AG04450 (cell line): ENCODE measurements around the gene CNTN1. TPM values are rescaled to one million over a fixed set of nuclear protein-coding genes. Genes with fewer than 3 reads are reported as not detected.

ENCODE experiments used
- CTCF ChIA-PET: fragments of 300-600, 350-600 bp; formaldehyde crosslinking; extraction: SDS; loops from one replicate; lab custom pipeline; 2022; ENCODE audit warnings: antibody characterized with exemption, inconsistent platforms; lab: Charles Lee
- POLR2A ChIA-PET: fragments of 350-600 bp; formaldehyde crosslinking; extraction: SDS; loops from one replicate; lab custom pipeline; 2021; ENCODE audit warnings: antibody characterized with exemption, inconsistent platforms; lab: Yijun Ruan, JAX
- DNase-seq: peaks from one replicate; pipeline ENCODE4 v3.0.0-alpha.2; 2011; ENCODE audit warnings: low read depth, low spot score
- H3K27ac ChIP-seq: one replicate; pipeline ENCODE4 v1.5.1; 2012; ENCODE audit warnings: low read depth, low read length, control low read depth
- H3K27me3 ChIP-seq: one replicate; pipeline ENCODE4 v1.6.0; 2012; ENCODE audit warnings: low read length; ENCODE audit not compliant: control insufficient read depth, insufficient read depth
- H3K4me3 ChIP-seq: 2 replicates; pipeline ENCODE4 v1.5.1; 2011; ENCODE audit warnings: mild to moderate bottlenecking, low read depth, low read length, control low read depth
- H3K9me3 ChIP-seq: 2 replicates; pipeline ENCODE4 v1.5.1; 2012; ENCODE audit warnings: low read length; ENCODE audit not compliant: control insufficient read depth, insufficient read depth
- polyA plus RNA-seq: library from polyadenylated mRNA; depleted of rRNA; stranded (reverse); fragments of >200 nt; gene quantifications from 2 replicates; pipeline ENCODE4 v1.2.3, GENCODE V29; 2011
- TF ChIP-seq, protein P1 (sequence below): IDR thresholded peaks from 2 replicates; pipeline ENCODE4 v1.5.1; 2011; ENCODE audit warnings: low read depth, low read length, control low read depth, inconsistent platforms

The CNTN1 gene
- polyA plus RNA-seq, 1 experiment: 0.19 TPM

DNA sequence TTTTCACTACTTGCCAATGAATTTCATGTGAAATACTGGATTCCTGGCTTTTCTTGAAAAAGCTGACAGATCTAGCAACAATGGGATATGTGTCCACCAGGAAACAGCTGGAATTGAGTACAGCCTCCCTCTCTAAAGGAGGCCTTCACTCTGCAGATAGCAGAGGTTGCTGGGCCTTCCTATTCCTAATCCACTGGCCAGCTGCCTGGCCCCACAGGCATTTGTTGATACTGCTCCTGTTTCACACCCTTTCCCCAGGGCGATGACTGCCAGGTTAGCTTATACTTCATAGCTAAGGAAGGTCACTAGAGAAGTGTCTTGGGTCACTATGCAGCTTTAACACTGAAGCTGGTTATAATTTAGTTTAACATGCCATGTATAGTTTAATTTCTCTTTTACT lies 408.3 kb downstream of the CNTN1 start:
- POLR2A ChIA-PET: no interaction called here
- Histone ChIP-seq H3K9me3 (no peaks in the 10 kb centered on the region), H3K4me3 (no peak overlapping the region), H3K27ac (no peak overlapping the region), H3K27me3 (no peaks in the 10 kb centered on the region)
- CTCF ChIA-PET: no interaction called here
- TF ChIP-seq, protein P1, sequence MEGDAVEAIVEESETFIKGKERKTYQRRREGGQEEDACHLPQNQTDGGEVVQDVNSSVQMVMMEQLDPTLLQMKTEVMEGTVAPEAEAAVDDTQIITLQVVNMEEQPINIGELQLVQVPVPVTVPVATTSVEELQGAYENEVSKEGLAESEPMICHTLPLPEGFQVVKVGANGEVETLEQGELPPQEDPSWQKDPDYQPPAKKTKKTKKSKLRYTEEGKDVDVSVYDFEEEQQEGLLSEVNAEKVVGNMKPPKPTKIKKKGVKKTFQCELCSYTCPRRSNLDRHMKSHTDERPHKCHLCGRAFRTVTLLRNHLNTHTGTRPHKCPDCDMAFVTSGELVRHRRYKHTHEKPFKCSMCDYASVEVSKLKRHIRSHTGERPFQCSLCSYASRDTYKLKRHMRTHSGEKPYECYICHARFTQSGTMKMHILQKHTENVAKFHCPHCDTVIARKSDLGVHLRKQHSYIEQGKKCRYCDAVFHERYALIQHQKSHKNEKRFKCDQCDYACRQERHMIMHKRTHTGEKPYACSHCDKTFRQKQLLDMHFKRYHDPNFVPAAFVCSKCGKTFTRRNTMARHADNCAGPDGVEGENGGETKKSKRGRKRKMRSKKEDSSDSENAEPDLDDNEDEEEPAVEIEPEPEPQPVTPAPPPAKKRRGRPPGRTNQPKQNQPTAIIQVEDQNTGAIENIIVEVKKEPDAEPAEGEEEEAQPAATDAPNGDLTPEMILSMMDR: no peak
- DNase-seq: no peak

DNA sequence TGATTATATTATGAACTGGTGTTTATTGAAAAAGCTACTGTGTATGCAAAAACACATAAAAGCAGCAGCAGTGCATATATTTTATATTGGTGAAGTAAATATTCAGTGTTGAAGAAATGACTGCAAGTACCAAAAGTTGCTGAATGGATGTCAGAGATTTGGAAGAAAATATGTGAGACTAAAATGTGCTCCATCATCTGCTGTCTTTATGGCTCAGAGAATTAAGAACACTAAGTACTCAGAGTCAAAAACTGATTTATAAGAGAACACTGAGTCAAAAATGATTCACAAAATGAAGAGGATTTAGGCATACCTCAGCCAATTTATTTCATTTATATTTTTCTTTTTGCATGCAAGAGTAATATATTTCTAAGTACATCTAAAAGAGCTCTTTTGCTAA lies 409.6 kb downstream of the CNTN1 start:
- H3K9me3 ChIP-seq: no peaks in the 10 kb centered on the region
- no peak overlapping the region for H3K4me3 ChIP-seq
- TF ChIP-seq, protein P1: no peak
- H3K27ac ChIP-seq: no peak overlapping the region
- ChIA-PET CTCF (no interaction called here), POLR2A (no interaction called here)
- no peak for DNase-seq
- no peaks in the 10 kb centered on the region for H3K27me3 ChIP-seq

DNA sequence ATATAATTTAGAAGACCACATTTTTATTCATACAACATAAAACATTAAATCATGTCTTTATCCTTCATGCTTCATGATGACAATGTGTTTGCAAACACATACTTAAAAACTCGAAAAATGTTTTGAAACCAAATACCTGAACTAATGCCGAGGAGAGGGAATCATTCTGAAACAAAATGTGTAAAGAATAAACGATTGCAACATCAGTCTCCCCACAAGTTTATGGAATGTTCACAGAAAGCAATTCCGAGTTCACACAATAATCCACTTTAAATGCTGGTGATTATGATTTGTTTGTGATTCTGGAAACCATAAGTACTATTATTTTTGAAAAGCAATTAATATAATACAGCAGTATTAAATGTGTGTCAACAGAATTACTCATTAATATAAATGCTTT lies 411.4 kb downstream of the CNTN1 start:
- TF ChIP-seq, protein P1: no peak
- no peak overlapping the region for H3K27ac ChIP-seq
- CTCF ChIA-PET: no interaction called here
- H3K4me3 ChIP-seq: no peak overlapping the region
- no peak for DNase-seq
- POLR2A ChIA-PET: no interaction called here
- H3K27me3 ChIP-seq: no peaks in the 10 kb centered on the region
- H3K9me3 ChIP-seq: no peaks in the 10 kb centered on the region

DNA sequence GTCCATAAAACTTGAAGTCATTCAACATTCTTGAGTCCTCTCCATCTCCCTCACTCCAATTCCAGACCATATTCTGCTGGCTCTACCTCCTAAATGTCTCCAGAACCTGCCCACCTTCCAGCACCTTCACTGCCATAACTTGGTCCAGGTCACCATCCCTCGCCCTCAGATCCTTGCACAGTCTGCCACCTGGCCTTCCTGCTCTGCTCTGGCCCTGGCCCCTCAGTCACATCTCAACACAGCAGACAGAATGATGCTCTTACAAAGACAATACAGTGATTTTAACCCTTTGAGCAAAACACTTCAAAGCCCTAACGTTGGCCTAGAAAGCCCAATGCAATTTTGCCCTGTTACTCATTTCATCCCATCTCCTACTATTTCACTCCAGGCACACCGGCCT lies 414.1 kb downstream of the CNTN1 start:
- Histone ChIP-seq H3K27ac (no peak overlapping the region), H3K9me3 (no peaks in the 10 kb centered on the region), H3K4me3 (no peak overlapping the region), H3K27me3 (no peaks in the 10 kb centered on the region)
- CTCF ChIA-PET: no interaction called here
- POLR2A ChIA-PET: no interaction called here
- TF ChIP-seq, protein P1: no peak
- no peak for DNase-seq

DNA sequence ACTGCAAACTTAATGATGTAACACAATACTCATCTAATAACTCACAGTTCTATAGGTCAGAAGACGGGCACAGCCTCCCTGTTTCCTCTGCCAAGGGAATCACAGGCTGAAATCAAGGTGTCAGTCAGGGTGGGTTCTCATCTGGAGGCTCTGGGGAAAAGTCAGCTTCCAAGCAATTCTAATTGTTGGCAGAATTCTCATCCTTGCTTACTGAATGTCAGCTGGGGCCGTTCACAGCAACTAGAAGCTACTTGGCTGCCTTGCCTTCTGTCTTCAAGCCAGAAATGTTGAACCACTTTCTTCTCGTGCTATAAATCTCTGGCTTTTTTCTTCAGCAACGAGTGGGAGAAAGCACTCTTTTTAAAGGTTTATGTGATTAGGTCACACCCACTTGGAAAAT lies 415.8 kb downstream of the CNTN1 start:
- Histone ChIP-seq H3K27me3 (no peaks in the 10 kb centered on the region), H3K4me3 (no peak overlapping the region), H3K9me3 (no peaks in the 10 kb centered on the region), H3K27ac (no peak overlapping the region)
- CTCF ChIA-PET: no interaction called here
- no peak for DNase-seq
- TF ChIP-seq, protein P1: no peak
- POLR2A ChIA-PET: no interaction called here
